Activated naive CD4-positive, alpha-beta T cell treated with anti-CD3 and anti-CD28 coated beads, Interleukin-2, amount 10 ng/mL, durations not matched to agents 7 days and 5 days (primary cell): ENCODE data around the gene CDH23.

Experiments used
- CTCF ChIA-PET: fragments of 350-600 bp; sonication (Branson Sonifier 250); formaldehyde crosslinking; loops from one replicate; lab custom pipeline; 2021; ENCODE audit warnings: antibody characterized with exemption; lab: Charles Lee
- DNase-seq: peaks from one replicate; pipeline ENCODE4 v3.0.0-alpha.2; 2020
- H3K27ac Mint-ChIP-seq: one replicate; pipeline ENCODE4 v1.8.0; 2021; ENCODE audit warnings: mild to moderate bottlenecking, moderate library complexity, mixed read lengths
- H3K27me3 Mint-ChIP-seq: one replicate; pipeline ENCODE4 v1.8.0; 2021; ENCODE audit warnings: mild to moderate bottlenecking, mixed read lengths
- H3K36me3 Mint-ChIP-seq: one replicate; pipeline ENCODE4 v1.8.0; 2021; ENCODE audit warnings: mixed read lengths
- H3K4me1 Mint-ChIP-seq: one replicate; pipeline ENCODE4 v1.8.0; 2021; ENCODE audit warnings: mixed read lengths
- H3K4me3 Mint-ChIP-seq: one replicate; pipeline ENCODE4 v1.8.0; 2021; ENCODE audit warnings: mild to moderate bottlenecking, moderate library complexity, mixed read lengths
- H3K9me3 Mint-ChIP-seq: one replicate; pipeline ENCODE4 v1.8.0; 2021; ENCODE audit warnings: mixed read lengths

The CDH23 gene

GRCh38 chr10:71638822-71639719 is 242.4 kb downstream of the CDH23 start:
- Mint-ChIP-seq H3K27me3 (peaks cover 41% of the 10 kb centered on the region), H3K27ac (no peak overlapping the region), H3K4me1 (peaks cover 8% of the 10 kb centered on the region), H3K36me3 (no peaks in the 10 kb centered on the region), H3K9me3 (no peaks in the 10 kb centered on the region), H3K4me3 (no peak overlapping the region)
- CTCF ChIA-PET: interaction anchor here (1.0 to 1.5 kb wide), 5 partner anchors 16 to 90 kb away, joined by 3 to 4 read pairs (median 3); no protein-coding TSS in a partner anchor
- DNase-seq: no peak

- CTCF ChIA-PET: interaction anchor here (1.5 kb wide), 1 partner anchor 29 kb away, joined by 4 read pairs; no protein-coding TSS in a partner anchor
- no peaks in the 10 kb centered on the region for H3K36me3 Mint-ChIP-seq
Observed at GRCh38 chr10:71640607-71641006, 243.9 kb downstream of the CDH23 start.

GRCh38 chr10:71641449-71641848 is 244.7 kb downstream of the CDH23 start:
- H3K4me3 Mint-ChIP-seq: no peak overlapping the region
- peaks cover 30% of the 10 kb centered on the region for H3K27me3 Mint-ChIP-seq
- H3K36me3 Mint-ChIP-seq: no peaks in the 10 kb centered on the region
- peaks cover 8% of the 10 kb centered on the region for H3K4me1 Mint-ChIP-seq
- H3K9me3 Mint-ChIP-seq: no peaks in the 10 kb centered on the region
- H3K27ac Mint-ChIP-seq: no peak overlapping the region
- CTCF ChIA-PET: no interaction called here
- no peak for DNase-seq

More at GRCh38 chr10:71640607-71641006, 243.9 kb downstream of the CDH23 start:
- Mint-ChIP-seq H3K9me3 (no peaks in the 10 kb centered on the region), H3K27me3 (peaks cover 30% of the 10 kb centered on the region), H3K27ac (no peak overlapping the region), H3K4me3 (no peak overlapping the region), H3K4me1 (peaks cover 8% of the 10 kb centered on the region)
- DNase-seq: no peak

GRCh38 chr10:71641986-71642385 is 245.3 kb downstream of the CDH23 start:
- H3K9me3 Mint-ChIP-seq: no peaks in the 10 kb centered on the region
- H3K4me1 Mint-ChIP-seq: peaks cover 8% of the 10 kb centered on the region
- CTCF ChIA-PET: no interaction called here
- no peak overlapping the region for H3K4me3 Mint-ChIP-seq
- H3K27me3 Mint-ChIP-seq: peaks cover 30% of the 10 kb centered on the region
- H3K27ac Mint-ChIP-seq: no peak overlapping the region
- no peaks in the 10 kb centered on the region for H3K36me3 Mint-ChIP-seq
- DNase-seq: no peak

GRCh38 chr10:71643904-71644303 is 247.2 kb downstream of the CDH23 start:
- peaks cover 21% of the 10 kb centered on the region for H3K27me3 Mint-ChIP-seq
- H3K4me1 Mint-ChIP-seq: peaks cover under 1% of the 10 kb centered on the region
- H3K36me3 Mint-ChIP-seq: no peaks in the 10 kb centered on the region
- H3K27ac Mint-ChIP-seq: no peak overlapping the region
- H3K9me3 Mint-ChIP-seq: no peaks in the 10 kb centered on the region
- DNase-seq: no peak
- no peak overlapping the region for H3K4me3 Mint-ChIP-seq
- CTCF ChIA-PET: no interaction called here

- H3K36me3 Mint-ChIP-seq: no peaks in the 10 kb centered on the region
- DNase-seq: no peak
- CTCF ChIA-PET: interaction anchor here (1.4 kb wide), 1 partner anchor 168 kb away, joined by 3 read pairs; no protein-coding TSS in a partner anchor
- H3K27me3 Mint-ChIP-seq: peaks cover 15% of the 10 kb centered on the region
- H3K4me1 Mint-ChIP-seq: peaks cover 4% of the 10 kb centered on the region
- H3K9me3 Mint-ChIP-seq: no peaks in the 10 kb centered on the region
- no peak overlapping the region for H3K4me3 Mint-ChIP-seq
- no peak overlapping the region for H3K27ac Mint-ChIP-seq
Observed at GRCh38 chr10:71644307-71645180, 247.8 kb downstream of the CDH23 start.

- Mint-ChIP-seq H3K27me3 (peaks cover 15% of the 10 kb centered on the region), H3K36me3 (no peaks in the 10 kb centered on the region), H3K4me1 (peaks cover 4% of the 10 kb centered on the region), H3K9me3 (no peaks in the 10 kb centered on the region), H3K4me3 (no peak overlapping the region), H3K27ac (no peak overlapping the region)
- no peak for DNase-seq
- CTCF ChIA-PET: interaction anchor here (1.4 kb wide), 1 partner anchor 167 kb away, joined by 3 read pairs; no protein-coding TSS in a partner anchor
Observed at GRCh38 chr10:71645185-71645584, 248.5 kb downstream of the CDH23 start.

- Mint-ChIP-seq H3K9me3 (no peaks in the 10 kb centered on the region), H3K27me3 (peaks cover 15% of the 10 kb centered on the region), H3K27ac (no peak overlapping the region), H3K4me1 (peaks cover 4% of the 10 kb centered on the region), H3K36me3 (no peaks in the 10 kb centered on the region), H3K4me3 (no peak overlapping the region)
- no peak for DNase-seq
- CTCF ChIA-PET: interaction anchor here (0.9 to 1.4 kb wide), 2 partner anchors 12 to 166 kb away, joined by 3 read pairs; no protein-coding TSS in a partner anchor
Observed at GRCh38 chr10:71646037-71646436, 249.3 kb downstream of the CDH23 start.

- CTCF ChIA-PET: no interaction called here
- Mint-ChIP-seq H3K4me1 (peaks cover 4% of the 10 kb centered on the region), H3K27ac (no peak overlapping the region)
Observed at GRCh38 chr10:71646592-71647292, 250.0 kb downstream of the CDH23 start.

GRCh38 chr10:71647526-71648253 is 251.0 kb downstream of the CDH23 start:
- Mint-ChIP-seq H3K27me3 (peaks cover 20% of the 10 kb centered on the region), H3K36me3 (no peaks in the 10 kb centered on the region), H3K9me3 (no peaks in the 10 kb centered on the region), H3K27ac (no peak overlapping the region), H3K4me3 (no peak overlapping the region), H3K4me1 (peaks cover 4% of the 10 kb centered on the region)
- CTCF ChIA-PET: interaction anchor here (0.6 kb wide), 1 partner anchor 50 kb away, joined by 3 read pairs; no protein-coding TSS in a partner anchor
- DNase-seq: no peak

More at GRCh38 chr10:71646592-71647292, 250.0 kb downstream of the CDH23 start:
- peaks cover 15% of the 10 kb centered on the region for H3K27me3 Mint-ChIP-seq
- H3K36me3 Mint-ChIP-seq: no peaks in the 10 kb centered on the region
- DNase-seq: no peak
- no peak overlapping the region for H3K4me3 Mint-ChIP-seq
- no peaks in the 10 kb centered on the region for H3K9me3 Mint-ChIP-seq

GRCh38 chr10:71648254-71648932 is 251.7 kb downstream of the CDH23 start:
- CTCF ChIA-PET: no interaction called here
- no peak overlapping the region for H3K4me3 Mint-ChIP-seq
- peaks cover 27% of the 10 kb centered on the region for H3K27me3 Mint-ChIP-seq
- H3K36me3 Mint-ChIP-seq: no peaks in the 10 kb centered on the region
- H3K27ac Mint-ChIP-seq: no peak overlapping the region
- no peaks in the 10 kb centered on the region for H3K9me3 Mint-ChIP-seq
- H3K4me1 Mint-ChIP-seq: peaks cover 4% of the 10 kb centered on the region
- no peak for DNase-seq

GRCh38 chr10:71648933-71649320 is 252.2 kb downstream of the CDH23 start:
- no peaks in the 10 kb centered on the region for H3K9me3 Mint-ChIP-seq
- H3K27ac Mint-ChIP-seq: peak overlapping the region; percentile 58
- CTCF ChIA-PET: no interaction called here

GRCh38 chr10:71649631-71650030 is 252.9 kb downstream of the CDH23 start:
- H3K27ac Mint-ChIP-seq: no peak overlapping the region
- no peak overlapping the region for H3K4me3 Mint-ChIP-seq
- H3K36me3 Mint-ChIP-seq: no peaks in the 10 kb centered on the region
- peaks cover 28% of the 10 kb centered on the region for H3K27me3 Mint-ChIP-seq
- H3K9me3 Mint-ChIP-seq: no peaks in the 10 kb centered on the region
- CTCF ChIA-PET: no interaction called here
- DNase-seq: no peak
- H3K4me1 Mint-ChIP-seq: peaks cover 4% of the 10 kb centered on the region

More at GRCh38 chr10:71648933-71649320, 252.2 kb downstream of the CDH23 start:
- Mint-ChIP-seq H3K27me3 (peaks cover 28% of the 10 kb centered on the region), H3K4me3 (no peak overlapping the region), H3K36me3 (no peaks in the 10 kb centered on the region), H3K4me1 (peaks cover 4% of the 10 kb centered on the region)
- no peak for DNase-seq
